WTC11 (cell line): ENCODE measurements around the gene CLGN. TPM values are rescaled to one million over a fixed set of nuclear protein-coding genes. Genes with fewer than 3 reads are reported as not detected.

ENCODE experiments used
- CREM ChIP-seq: sonication (generic); formaldehyde crosslinking; IDR thresholded peaks from 2 replicates; pipeline ENCODE4 v1.8.1; 2022; ENCODE audit warnings: mild to moderate bottlenecking, missing genetic modification reagents, moderate library complexity
- ELF4 ChIP-seq: sonication (generic); formaldehyde crosslinking; IDR thresholded peaks from 2 replicates; pipeline ENCODE4 v1.8.1; 2022; ENCODE audit warnings: low read depth, mild to moderate bottlenecking, moderate library complexity, missing genetic modification reagents
- JAZF1 ChIP-seq: fragments of 250-450 bp; sonication (Bioruptor Pico); IDR thresholded peaks from 2 replicates; pipeline ENCODE4 v1.9.0; 2021; ENCODE audit warnings: moderate library complexity, mild to moderate bottlenecking, inconsistent platforms
- KAT7 ChIP-seq: sonication (generic); formaldehyde crosslinking; IDR thresholded peaks from 2 replicates; pipeline ENCODE4 v1.8.1; 2023; ENCODE audit warnings: missing genetic modification reagents, mild to moderate bottlenecking, borderline replicate concordance
- MYBL2 ChIP-seq: sonication (generic); formaldehyde crosslinking; IDR thresholded peaks from 2 replicates; pipeline ENCODE4 v1.8.1; 2023; ENCODE audit warnings: mild to moderate bottlenecking, moderate library complexity, missing genetic modification reagents
- NFYB ChIP-seq: sonication (generic); formaldehyde crosslinking; conservative IDR thresholded peaks from 2 replicates; pipeline ENCODE4 v1.8.0; 2022; ENCODE audit warnings: low read depth, missing genetic modification reagents
- NR1H2 ChIP-seq: sonication (generic); formaldehyde crosslinking; IDR thresholded peaks from 2 replicates; pipeline ENCODE4 v1.9.0; 2021; ENCODE audit warnings: mild to moderate bottlenecking, moderate library complexity, missing genetic modification reagents
- PRRX2 ChIP-seq: fragments of 250-450 bp; sonication (Bioruptor Pico); IDR thresholded peaks from 2 replicates; pipeline ENCODE4 v1.8.0; 2021; ENCODE audit warnings: mild to moderate bottlenecking
- RORB ChIP-seq: fragments of 250-450 bp; sonication (Bioruptor Pico); IDR thresholded peaks from 2 replicates; pipeline ENCODE4 v1.9.0; 2021; ENCODE audit warnings: mild to moderate bottlenecking
- TP53 ChIP-seq: sonication (generic); formaldehyde crosslinking; IDR thresholded peaks from 2 replicates; pipeline ENCODE4 v1.8.1; 2023; ENCODE audit warnings: mild to moderate bottlenecking, missing genetic modification reagents
- ZNF121 ChIP-seq: sonication (generic); formaldehyde crosslinking; IDR thresholded peaks from 2 replicates; pipeline ENCODE4 v1.8.0; 2023; ENCODE audit warnings: missing genetic modification reagents
- ZNF219 ChIP-seq: sonication (generic); formaldehyde crosslinking; IDR thresholded peaks from 2 replicates; pipeline ENCODE4 v1.8.0; 2023; ENCODE audit warnings: missing genetic modification reagents, mild to moderate bottlenecking, borderline replicate concordance
- ZNF671 ChIP-seq: fragments of 250-450 bp; sonication (Bioruptor Pico); IDR thresholded peaks from 2 replicates; pipeline ENCODE4 v1.8.0; 2021; ENCODE audit warnings: mild to moderate bottlenecking
- total RNA-seq: library from RNA; stranded (reverse); gene quantifications from 3 replicates; pipeline ENCODE4 v1.2.3, GENCODE V29; 2021
- TF ChIP-seq, protein P1 (sequence below): fragments of 250-450 bp; sonication (Bioruptor Pico); IDR thresholded peaks from 2 replicates; pipeline ENCODE4 v1.9.0; 2021; ENCODE audit warnings: mild to moderate bottlenecking
- TF ChIP-seq, protein P2 (sequence below): sonication (generic); formaldehyde crosslinking; IDR thresholded peaks from 2 replicates; pipeline ENCODE4 v1.8.0; 2022; ENCODE audit warnings: mild to moderate bottlenecking, missing genetic modification reagents
- TF ChIP-seq, protein P3 (sequence below): sonication (generic); formaldehyde crosslinking; IDR thresholded peaks from 2 replicates; pipeline ENCODE4 v1.8.1; 2023; ENCODE audit warnings: mild to moderate bottlenecking, moderate library complexity, missing genetic modification reagents
- TF ChIP-seq, protein P4 (sequence below): sonication (generic); formaldehyde crosslinking; IDR thresholded peaks from 2 replicates; pipeline ENCODE4 v1.8.0; 2022; ENCODE audit warnings: missing genetic modification reagents
- TF ChIP-seq, protein P5 (sequence below): sonication (generic); formaldehyde crosslinking; IDR thresholded peaks from 2 replicates; pipeline ENCODE4 v1.8.0; 2023; ENCODE audit warnings: missing genetic modification reagents, mild to moderate bottlenecking, borderline replicate concordance
- TF ChIP-seq, protein P6 (sequence below): fragments of 250-450 bp; sonication (Bioruptor Pico); IDR thresholded peaks from 2 replicates; pipeline ENCODE4 v1.9.0; 2021; ENCODE audit warnings: moderate library complexity, mild to moderate bottlenecking, inconsistent platforms, borderline replicate concordance
- TF ChIP-seq, protein P7 (sequence below): fragments of 250-450 bp; sonication (Bioruptor Pico); IDR thresholded peaks from 2 replicates; pipeline ENCODE4 v1.9.0; 2021; ENCODE audit warnings: mild to moderate bottlenecking, borderline replicate concordance

CLGN gene
- total RNA-seq, 1 experiment from 2014 or later: 2.3 TPM

DNA sequence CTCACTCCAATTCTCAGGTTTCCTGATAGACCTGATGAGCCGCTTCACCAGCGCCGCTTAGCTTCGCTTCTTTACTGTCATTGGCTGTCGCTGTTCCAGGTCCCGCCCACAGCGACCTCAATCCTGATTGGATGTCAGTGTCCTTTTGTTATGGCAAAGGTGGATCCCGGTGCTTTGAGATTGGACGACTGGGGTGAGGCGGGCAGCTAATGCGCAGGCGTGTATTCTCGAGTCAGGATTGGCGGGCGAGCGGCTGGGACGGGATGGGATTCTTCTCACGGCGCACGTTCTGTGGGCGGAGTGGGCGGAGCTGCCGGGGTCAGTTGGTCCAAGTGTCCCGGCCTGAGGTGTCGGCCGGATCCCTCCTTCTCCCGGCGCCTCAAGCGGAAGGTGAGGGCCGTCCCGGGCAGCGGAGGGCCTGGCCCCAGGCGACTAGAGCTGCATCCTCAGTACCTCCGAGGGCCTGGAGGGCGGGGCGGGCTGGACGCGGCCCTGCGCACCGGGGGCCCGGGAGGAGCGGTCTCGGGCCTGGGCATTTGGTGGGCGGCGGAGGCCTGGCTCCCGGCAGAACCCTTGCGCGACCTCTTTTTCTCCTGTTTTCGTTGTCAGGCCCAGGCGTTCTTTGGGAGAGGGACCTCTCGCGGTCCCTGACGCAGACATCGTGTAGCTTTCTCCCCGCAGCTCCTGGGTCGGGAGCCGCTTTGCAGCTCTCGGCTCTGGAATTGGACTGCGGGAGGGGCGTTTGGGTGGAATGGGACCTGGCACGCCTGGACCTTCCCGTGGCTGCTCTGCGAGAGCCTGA is 53.9 kb downstream of the CLGN start, which contains the start of gene SCOC (continued):
- TF ChIP-seq, protein P1, sequence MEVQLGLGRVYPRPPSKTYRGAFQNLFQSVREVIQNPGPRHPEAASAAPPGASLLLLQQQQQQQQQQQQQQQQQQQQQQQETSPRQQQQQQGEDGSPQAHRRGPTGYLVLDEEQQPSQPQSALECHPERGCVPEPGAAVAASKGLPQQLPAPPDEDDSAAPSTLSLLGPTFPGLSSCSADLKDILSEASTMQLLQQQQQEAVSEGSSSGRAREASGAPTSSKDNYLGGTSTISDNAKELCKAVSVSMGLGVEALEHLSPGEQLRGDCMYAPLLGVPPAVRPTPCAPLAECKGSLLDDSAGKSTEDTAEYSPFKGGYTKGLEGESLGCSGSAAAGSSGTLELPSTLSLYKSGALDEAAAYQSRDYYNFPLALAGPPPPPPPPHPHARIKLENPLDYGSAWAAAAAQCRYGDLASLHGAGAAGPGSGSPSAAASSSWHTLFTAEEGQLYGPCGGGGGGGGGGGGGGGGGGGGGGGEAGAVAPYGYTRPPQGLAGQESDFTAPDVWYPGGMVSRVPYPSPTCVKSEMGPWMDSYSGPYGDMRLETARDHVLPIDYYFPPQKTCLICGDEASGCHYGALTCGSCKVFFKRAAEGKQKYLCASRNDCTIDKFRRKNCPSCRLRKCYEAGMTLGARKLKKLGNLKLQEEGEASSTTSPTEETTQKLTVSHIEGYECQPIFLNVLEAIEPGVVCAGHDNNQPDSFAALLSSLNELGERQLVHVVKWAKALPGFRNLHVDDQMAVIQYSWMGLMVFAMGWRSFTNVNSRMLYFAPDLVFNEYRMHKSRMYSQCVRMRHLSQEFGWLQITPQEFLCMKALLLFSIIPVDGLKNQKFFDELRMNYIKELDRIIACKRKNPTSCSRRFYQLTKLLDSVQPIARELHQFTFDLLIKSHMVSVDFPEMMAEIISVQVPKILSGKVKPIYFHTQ (CRISPR knock-in tag): no peak
- TF ChIP-seq, protein P2, sequence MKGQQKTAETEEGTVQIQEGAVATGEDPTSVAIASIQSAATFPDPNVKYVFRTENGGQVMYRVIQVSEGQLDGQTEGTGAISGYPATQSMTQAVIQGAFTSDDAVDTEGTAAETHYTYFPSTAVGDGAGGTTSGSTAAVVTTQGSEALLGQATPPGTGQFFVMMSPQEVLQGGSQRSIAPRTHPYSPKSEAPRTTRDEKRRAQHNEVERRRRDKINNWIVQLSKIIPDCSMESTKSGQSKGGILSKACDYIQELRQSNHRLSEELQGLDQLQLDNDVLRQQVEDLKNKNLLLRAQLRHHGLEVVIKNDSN: peak; percentile 49; the same call in 1 of the 2 replicates
- TF ChIP-seq PRRX2 (CRISPR knock-in tag): no peak
- no peak for TF ChIP-seq ZNF671 (CRISPR knock-in tag)
- TF ChIP-seq, protein P3, sequence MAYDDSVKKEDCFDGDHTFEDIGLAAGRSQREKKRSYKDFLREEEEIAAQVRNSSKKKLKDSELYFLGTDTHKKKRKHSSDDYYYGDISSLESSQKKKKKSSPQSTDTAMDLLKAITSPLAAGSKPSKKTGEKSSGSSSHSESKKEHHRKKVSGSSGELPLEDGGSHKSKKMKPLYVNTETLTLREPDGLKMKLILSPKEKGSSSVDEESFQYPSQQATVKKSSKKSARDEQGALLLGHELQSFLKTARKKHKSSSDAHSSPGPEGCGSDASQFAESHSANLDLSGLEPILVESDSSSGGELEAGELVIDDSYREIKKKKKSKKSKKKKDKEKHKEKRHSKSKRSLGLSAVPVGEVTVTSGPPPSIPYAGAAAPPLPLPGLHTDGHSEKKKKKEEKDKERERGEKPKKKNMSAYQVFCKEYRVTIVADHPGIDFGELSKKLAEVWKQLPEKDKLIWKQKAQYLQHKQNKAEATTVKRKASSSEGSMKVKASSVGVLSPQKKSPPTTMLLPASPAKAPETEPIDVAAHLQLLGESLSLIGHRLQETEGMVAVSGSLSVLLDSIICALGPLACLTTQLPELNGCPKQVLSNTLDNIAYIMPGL (CRISPR knock-in tag): peak; percentile 81
- TF ChIP-seq JAZF1 (CRISPR knock-in tag): no peak
- TF ChIP-seq, protein P4, sequence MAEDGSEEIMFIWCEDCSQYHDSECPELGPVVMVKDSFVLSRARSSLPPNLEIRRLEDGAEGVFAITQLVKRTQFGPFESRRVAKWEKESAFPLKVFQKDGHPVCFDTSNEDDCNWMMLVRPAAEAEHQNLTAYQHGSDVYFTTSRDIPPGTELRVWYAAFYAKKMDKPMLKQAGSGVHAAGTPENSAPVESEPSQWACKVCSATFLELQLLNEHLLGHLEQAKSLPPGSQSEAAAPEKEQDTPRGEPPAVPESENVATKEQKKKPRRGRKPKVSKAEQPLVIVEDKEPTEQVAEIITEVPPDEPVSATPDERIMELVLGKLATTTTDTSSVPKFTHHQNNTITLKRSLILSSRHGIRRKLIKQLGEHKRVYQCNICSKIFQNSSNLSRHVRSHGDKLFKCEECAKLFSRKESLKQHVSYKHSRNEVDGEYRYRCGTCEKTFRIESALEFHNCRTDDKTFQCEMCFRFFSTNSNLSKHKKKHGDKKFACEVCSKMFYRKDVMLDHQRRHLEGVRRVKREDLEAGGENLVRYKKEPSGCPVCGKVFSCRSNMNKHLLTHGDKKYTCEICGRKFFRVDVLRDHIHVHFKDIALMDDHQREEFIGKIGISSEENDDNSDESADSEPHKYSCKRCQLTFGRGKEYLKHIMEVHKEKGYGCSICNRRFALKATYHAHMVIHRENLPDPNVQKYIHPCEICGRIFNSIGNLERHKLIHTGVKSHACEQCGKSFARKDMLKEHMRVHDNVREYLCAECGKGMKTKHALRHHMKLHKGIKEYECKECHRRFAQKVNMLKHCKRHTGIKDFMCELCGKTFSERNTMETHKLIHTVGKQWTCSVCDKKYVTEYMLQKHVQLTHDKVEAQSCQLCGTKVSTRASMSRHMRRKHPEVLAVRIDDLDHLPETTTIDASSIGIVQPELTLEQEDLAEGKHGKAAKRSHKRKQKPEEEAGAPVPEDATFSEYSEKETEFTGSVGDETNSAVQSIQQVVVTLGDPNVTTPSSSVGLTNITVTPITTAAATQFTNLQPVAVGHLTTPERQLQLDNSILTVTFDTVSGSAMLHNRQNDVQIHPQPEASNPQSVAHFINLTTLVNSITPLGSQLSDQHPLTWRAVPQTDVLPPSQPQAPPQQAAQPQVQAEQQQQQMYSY (CRISPR knock-in tag): no peak
- TF ChIP-seq, protein P5, sequence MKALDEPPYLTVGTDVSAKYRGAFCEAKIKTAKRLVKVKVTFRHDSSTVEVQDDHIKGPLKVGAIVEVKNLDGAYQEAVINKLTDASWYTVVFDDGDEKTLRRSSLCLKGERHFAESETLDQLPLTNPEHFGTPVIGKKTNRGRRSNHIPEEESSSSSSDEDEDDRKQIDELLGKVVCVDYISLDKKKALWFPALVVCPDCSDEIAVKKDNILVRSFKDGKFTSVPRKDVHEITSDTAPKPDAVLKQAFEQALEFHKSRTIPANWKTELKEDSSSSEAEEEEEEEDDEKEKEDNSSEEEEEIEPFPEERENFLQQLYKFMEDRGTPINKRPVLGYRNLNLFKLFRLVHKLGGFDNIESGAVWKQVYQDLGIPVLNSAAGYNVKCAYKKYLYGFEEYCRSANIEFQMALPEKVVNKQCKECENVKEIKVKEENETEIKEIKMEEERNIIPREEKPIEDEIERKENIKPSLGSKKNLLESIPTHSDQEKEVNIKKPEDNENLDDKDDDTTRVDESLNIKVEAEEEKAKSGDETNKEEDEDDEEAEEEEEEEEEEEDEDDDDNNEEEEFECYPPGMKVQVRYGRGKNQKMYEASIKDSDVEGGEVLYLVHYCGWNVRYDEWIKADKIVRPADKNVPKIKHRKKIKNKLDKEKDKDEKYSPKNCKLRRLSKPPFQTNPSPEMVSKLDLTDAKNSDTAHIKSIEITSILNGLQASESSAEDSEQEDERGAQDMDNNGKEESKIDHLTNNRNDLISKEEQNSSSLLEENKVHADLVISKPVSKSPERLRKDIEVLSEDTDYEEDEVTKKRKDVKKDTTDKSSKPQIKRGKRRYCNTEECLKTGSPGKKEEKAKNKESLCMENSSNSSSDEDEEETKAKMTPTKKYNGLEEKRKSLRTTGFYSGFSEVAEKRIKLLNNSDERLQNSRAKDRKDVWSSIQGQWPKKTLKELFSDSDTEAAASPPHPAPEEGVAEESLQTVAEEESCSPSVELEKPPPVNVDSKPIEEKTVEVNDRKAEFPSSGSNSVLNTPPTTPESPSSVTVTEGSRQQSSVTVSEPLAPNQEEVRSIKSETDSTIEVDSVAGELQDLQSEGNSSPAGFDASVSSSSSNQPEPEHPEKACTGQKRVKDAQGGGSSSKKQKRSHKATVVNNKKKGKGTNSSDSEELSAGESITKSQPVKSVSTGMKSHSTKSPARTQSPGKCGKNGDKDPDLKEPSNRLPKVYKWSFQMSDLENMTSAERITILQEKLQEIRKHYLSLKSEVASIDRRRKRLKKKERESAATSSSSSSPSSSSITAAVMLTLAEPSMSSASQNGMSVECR (CRISPR knock-in tag): peak; percentile 52; the same call in 1 of the 2 replicates
- TF ChIP-seq TP53 (CRISPR knock-in tag): no peak
- TF ChIP-seq RORB (CRISPR knock-in tag): no peak
- TF ChIP-seq, protein P6, sequence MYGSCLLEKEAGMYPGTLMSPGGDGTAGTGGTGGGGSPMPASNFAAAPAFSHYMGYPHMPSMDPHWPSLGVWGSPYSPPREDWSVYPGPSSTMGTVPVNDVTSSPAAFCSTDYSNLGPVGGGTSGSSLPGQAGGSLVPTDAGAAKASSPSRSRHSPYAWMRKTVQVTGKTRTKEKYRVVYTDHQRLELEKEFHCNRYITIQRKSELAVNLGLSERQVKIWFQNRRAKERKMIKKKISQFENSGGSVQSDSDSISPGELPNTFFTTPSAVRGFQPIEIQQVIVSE (CRISPR knock-in tag): no peak
- TF ChIP-seq KAT7 (CRISPR knock-in tag): no peak
- peak; percentile 26; the same call in 1 of the 2 replicates for TF ChIP-seq MYBL2 (CRISPR knock-in tag)
- peak; percentile 69 for TF ChIP-seq NFYB
- TF ChIP-seq ZNF121 (CRISPR knock-in tag): no peak
- TF ChIP-seq, protein P7, sequence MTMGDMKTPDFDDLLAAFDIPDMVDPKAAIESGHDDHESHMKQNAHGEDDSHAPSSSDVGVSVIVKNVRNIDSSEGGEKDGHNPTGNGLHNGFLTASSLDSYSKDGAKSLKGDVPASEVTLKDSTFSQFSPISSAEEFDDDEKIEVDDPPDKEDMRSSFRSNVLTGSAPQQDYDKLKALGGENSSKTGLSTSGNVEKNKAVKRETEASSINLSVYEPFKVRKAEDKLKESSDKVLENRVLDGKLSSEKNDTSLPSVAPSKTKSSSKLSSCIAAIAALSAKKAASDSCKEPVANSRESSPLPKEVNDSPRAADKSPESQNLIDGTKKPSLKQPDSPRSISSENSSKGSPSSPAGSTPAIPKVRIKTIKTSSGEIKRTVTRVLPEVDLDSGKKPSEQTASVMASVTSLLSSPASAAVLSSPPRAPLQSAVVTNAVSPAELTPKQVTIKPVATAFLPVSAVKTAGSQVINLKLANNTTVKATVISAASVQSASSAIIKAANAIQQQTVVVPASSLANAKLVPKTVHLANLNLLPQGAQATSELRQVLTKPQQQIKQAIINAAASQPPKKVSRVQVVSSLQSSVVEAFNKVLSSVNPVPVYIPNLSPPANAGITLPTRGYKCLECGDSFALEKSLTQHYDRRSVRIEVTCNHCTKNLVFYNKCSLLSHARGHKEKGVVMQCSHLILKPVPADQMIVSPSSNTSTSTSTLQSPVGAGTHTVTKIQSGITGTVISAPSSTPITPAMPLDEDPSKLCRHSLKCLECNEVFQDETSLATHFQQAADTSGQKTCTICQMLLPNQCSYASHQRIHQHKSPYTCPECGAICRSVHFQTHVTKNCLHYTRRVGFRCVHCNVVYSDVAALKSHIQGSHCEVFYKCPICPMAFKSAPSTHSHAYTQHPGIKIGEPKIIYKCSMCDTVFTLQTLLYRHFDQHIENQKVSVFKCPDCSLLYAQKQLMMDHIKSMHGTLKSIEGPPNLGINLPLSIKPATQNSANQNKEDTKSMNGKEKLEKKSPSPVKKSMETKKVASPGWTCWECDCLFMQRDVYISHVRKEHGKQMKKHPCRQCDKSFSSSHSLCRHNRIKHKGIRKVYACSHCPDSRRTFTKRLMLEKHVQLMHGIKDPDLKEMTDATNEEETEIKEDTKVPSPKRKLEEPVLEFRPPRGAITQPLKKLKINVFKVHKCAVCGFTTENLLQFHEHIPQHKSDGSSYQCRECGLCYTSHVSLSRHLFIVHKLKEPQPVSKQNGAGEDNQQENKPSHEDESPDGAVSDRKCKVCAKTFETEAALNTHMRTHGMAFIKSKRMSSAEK: no peak
- no peak for TF ChIP-seq ZNF219 (CRISPR knock-in tag)
- no peak for TF ChIP-seq NR1H2 (CRISPR knock-in tag)
- peak; percentile 62; the same call in 1 of the 2 replicates for TF ChIP-seq CREM (CRISPR knock-in tag)
- 0 out of 2 replicates have a peak, but pooled peaks have one; percentile 22 for TF ChIP-seq ELF4 (CRISPR knock-in tag)
